Stimulated activated CD8-positive, alpha-beta memory T cell treated with anti-CD3 and anti-CD28 coated beads, Interleukin-7, amount 100 ng/mL, for 24 hours (primary cell): ENCODE data around the gene SNORC.

Experiments
- DNase-seq: peaks from one replicate; pipeline ENCODE4 v3.0.0-alpha.2; 2020; ENCODE audit warnings: low read depth

SNORC gene

GRCh38 chr2:232882505-232883115, 12.5 kb downstream of the SNORC start:
- DNase-seq = no peak

DNA sequence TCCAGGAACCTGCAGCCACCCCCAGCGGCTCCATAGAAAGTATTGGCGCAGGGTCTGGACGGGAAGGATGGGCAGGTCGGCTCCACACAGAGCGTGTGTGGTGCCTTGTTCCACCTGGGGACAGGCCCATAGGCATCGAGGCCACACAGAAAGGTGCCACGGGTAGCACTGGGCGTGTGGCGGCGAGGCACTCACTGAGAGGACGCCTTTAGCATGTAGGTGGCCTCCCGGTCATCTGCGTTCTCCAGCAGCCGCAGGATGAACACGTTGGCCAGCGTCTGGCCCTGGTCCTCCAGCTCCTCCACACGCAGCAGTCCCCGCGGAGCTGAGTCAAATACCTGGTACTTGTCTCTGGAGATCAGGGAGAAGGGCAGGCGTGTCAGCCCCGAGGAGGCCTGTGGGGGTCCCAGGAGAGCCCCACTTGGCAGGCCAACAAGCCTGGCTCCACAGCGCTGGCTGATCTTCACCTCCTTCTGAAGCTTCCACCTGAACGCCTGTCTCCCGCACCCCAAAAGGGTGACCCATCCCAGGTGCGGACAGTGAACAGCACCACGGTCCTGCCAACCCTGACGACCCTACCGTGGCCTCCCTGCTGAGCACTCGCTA, 13.2 kb downstream of the SNORC start:
- no peak for DNase-seq

DNA sequence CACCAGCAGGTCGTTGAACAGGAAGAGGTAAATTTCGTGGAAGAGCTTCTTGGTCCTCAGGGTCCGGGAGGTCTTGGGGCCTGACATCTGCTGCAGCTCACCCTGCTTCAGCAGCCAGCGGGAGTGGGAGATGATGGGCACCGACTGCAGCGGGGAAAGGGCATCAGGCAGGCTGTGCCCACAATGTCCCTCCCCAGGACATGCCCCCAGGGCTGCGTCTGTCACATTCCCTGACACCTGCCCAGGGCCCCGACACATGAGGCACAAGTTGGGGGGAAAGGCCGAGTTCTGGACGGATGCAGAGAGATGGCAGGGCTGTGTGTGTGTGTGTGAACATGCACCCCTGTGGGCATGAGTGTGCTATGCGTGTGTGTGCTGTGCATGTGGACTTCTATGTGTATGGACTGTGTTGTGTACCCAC, 13.9 kb downstream of the SNORC start:
- no peak for DNase-seq

DNA sequence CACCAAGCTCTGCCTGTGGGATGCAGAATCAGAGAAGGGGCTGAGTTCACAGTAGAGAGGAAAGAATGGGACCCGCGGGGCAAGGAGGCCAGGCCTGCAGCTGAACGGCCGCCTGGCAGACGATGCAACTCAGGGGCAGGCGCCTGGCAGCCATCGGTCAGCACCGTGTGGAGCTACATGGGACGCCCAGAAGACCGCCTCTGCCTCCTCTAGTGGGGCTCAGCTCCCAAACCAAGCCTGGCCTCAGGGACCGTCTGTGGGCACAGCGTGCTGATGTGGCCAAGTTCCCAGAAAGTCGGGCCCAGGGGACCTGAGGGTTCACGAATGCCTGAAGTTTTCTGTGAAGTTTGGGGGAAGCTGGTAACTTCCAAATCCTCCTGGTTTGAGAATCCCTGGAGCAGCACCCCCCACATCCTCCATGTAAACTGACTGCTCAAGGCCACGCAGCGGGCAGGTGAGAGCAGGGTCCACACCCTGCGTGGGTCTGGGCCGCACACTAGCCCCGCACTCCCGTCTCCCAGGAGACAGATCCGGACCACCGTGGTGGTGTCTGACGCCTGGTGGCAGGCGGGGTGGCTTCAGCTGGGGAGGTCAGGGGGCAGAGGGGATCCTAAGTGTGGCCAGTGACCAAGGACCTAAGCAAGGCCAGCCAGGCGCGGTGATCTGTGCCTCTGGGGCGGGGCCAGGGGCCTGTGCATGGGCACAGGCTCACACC, 14.6 kb downstream of the SNORC start:
- no peak for DNase-seq

DNA sequence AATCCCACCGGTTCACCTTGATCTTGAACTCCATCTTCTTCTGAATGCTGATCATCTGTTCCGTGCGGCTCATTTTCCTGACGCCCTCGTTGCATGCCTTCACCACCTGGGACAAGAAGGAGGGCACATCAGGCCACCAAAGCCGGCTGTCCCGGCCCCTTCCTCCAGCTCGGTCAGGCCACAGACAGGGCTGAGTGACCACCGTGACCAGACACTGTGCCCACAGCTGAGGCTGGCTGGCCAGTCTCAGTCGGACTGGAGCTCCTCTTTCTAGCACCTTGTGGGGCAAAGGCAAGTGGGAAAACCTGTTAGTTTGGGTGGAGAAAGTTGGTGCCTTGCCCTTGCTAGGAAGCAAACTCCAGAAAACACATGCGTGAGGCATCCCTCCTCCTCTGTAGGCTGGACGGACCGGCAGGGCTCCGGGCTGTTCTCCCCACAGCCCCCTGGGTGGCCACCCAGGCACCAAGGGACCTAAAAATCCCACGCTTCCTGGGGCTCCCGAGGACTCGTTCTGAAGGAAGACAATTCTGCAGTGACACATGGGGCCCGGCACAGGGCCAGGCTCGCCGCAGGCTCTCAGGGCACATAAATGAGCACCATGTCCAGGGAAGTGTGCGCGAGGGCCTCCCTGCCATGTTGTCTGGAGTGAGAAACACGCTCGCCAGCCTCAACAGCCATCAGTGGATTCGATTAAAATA, 15.3 kb downstream of the SNORC start:
- DNase-seq = no peak

- DNase-seq = no peak
These were observed 16.1 kb downstream of the SNORC start for GRCh38 chr2:232886176-232886575.

DNA sequence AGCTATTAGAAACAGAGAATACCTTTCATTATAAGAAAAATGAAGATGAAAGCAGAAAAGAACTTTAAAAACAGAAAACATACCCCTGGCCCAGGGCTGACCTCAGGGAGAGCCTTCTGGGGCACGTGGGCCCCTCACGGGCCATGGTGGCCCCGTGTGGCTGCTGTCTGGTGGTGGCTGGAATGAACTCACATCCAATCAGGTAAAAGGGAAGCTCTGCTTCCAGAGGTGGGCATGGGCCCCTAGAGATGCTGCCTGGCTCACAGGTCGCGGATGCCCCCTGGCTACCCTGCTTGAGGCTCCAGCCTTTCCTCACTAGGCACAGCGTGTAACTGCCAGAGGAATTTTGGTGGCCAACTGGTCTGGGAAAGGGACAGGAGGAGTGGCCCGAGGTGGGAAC, 16.6 kb downstream of the SNORC start:
- DNase-seq = no peak

DNA sequence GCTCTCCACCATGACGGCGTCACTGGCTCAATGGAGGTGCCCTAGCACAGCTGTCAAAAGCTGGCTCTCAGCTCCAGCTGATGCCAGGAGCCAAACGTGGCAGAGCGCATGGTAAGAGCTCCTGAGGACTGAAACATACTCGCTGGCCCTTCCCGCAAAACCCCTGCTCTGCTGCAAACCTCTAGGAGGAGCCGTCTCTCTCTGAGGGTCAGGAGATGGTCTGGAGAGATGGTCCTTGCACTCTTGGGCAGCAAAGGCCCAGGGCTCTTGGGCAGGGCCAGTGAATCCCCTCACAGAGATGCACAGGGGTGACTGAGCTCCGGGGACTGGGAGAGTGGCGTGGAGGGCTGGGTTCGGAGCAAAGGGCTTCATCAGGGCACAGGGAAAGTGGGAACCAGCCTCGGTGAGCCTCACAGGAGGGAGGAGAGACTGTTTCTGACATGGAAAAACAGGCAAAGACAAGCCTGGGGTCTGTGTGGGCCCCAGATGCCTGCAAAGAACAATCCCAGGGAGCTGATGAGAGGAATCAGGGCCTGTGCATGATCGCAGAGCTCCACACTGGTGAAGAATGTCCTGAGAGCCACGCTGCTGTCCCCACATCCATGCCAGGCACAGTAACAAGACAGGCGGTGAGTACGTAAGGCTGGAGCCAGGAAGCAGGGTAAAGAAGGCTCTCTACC, 17.2 kb downstream of the SNORC start:
- DNase-seq = no peak

DNA sequence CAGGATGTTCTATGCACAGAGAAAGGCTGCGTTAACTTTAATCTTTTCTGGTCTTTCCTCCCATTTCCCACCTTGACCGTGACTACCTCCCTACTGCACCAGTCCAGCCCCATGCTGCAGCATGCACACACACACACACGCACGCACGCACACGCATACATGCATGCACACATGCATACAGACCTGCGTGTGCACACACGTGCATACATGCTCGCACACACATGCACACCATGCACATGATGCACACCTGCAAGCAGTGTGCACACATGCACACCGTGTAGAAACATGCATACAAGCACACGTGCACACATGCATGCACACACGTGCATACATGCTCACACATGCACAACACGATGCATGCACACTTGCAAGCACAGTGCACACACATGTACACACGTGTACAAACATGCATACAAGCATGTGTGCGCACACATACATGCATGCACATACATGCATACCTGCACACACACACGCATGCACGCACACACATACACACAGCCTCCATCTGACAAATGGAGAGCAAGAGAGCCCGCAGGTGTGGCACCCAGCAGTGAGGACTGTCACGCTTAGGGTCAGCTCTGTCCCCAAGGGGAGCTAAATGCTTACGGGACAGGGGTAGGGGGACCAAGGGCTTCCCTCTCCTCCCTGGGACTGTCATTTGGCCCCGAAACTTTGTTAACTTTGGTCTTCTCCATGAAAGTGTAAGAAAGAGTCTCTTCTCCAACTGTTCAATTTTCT, 18.2 kb downstream of the SNORC start:
- DNase-seq = no peak

DNA sequence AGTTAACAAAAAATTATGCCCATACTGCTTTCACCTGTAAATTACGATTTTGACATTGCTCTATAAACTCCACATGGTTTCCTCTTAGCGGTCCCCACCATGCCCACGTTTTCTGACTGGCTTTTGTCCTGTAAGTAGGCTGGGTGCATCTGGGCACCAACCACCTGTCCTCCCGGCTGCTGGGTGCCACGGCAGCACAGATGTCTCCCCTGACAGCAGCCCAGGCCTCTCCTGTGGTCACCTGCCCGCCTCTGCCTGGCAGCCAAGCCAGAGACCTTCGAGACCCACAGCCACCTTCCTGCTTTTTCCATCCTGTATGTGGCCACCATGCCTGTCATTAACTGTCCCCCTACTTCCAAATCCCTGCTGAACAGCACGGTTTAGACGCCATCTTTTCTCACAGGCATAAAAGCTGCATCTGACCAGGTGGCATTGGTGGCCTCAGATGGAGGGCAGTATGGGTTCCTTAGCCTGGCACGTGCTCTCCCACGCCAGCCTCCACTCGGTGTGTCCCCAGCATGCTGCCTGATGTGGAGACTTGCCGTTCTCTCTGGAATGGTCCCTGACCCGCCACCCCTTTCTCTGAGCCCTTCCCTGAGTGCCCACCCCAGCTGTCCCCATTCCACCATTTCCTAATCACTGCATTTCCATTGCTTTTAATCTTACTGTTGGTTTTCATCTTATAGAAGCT, 18.9 kb downstream of the SNORC start:
- no peak for DNase-seq

- no peak for DNase-seq
These were observed 19.9 kb downstream of the SNORC start for GRCh38 chr2:232889876-232890401.

DNA sequence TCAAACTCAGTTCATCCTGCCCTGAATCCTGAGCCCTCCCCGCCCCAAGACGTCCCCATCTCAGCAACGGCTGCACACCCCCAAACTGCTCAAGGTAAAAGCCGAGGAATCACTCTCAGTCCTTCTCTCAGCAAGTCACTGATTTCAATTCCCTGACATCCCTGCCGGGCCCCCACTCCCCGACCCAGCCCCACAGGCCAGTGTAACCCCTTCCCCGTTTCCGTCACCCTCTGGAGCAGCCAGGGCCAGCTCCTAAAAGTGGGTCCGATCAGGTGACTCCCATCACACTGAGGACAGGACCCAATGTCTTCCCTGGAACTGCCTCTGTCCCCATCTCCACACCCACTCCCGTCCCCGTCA, 20.5 kb downstream of the SNORC start:
- no peak for DNase-seq

DNA sequence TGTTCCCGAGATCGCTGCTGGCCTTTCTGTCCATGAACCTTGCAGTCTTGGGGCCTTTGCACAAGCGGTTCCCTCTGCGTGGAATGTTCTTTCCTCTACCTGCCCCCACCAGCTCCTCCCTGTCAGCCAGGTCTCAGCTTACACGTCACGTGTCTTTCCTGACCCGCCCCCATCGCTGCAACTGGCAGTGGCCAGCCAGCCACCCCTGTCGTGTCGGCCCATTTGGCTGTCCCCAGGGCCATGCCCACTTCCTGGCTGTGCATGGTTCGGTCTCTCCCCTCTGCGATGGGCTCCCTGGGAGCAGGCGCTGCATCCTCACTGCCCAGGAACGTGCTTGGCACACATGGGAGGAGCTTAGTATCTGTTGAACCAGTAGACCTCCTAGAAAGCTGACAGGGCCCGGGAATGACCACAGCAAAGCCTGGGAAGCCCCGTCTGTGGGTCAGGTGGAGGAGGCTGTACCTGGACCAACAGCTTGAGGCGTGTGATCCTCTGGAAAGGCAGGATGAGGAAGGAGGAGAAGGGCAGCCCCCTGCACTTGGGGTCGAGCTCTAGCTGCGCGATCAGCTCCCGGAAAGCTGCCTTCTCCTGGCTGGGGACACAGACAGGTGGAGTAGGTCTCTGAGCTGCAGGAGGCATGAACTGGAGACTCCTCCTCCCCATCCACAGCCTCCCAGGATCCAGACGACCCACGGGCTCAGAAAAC, 21.0 kb downstream of the SNORC start:
- DNase-seq = no peak

GRCh38 chr2:232891621-232892071, 21.6 kb downstream of the SNORC start:
- DNase-seq = no peak

DNA sequence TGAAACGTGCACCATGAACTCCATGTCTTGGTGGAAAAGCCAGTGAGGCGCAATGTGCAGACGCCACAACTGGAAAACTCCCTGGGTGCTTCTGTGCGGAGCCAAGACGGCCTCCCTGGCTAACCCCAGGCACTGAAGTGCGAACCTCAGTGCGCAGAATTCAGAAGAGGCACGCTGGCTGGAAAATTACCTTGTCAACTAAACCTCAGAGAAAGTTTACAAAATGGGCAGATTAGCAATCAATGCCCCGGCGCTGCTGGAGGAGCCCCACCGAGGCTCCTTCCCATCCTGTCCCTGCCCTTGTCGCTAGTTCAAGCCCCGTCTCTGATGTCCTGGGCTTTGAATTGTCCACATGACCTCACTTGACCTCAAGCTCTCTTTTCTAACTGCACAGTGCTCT, 22.2 kb downstream of the SNORC start:
- DNase-seq = no peak

DNA sequence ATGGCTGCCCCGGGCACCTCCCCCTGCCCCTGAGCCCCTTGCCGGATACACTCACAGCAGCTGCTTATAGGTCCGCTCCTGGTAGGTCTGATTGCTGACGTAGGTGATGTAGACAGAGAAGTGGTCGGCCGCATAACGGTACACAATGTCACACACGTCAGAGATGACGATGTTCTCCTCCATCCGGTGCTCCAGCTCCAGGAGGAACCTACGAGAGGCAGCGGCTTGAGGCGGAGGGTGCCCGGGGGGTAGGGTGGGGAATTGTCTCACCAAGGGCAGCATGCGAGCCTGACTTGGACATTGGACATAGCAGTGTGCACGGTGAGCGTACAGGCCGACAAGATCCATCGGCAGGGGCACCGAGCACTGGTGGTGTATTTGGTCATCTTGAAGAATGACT, 22.8 kb downstream of the SNORC start:
- no peak for DNase-seq

DNA sequence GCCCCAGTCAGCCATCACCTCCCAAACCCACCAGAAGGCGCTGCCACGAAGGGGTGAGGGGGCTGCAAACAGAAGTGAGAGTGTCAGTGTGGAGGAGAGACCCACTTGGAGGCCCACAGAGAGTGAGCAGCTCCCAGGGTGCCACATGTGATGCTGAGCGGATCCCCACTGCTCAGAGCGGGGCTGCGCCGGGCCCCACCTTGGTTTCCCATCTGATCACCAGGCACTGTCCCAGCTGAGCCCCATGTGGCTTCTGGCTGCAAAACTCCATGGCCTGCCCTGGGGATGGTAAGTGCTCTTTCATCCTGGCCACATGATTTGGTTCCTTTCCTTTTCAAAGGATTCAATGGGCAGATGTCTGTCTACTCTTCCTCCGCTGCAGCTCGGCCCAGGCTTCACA, 23.8 kb downstream of the SNORC start:
- DNase-seq = no peak

GRCh38 chr2:232894251-232894650, 24.2 kb downstream of the SNORC start:
- no peak for DNase-seq

DNA sequence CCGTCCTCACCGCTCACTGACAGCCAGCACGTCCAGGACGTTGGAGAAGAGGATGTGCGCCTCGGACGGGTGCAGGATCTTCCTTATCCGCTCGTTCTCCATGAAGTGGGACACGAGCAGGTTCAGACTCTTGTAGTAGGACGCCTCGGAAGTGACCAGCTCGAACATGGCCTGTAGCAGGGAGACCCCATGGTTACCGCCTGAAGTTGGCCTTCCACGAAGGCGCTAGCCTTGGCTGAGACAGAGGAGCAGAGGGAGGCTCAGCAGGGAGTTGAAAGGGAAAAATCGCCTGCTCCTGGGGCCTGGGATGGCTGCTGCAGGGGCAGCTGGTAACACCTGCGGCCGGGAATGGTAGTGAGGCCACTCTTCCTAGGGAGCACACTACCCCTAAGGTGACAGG, 24.7 kb downstream of the SNORC start:
- DNase-seq = no peak

- no peak for DNase-seq
These were observed 26.0 kb downstream of the SNORC start for GRCh38 chr2:232896111-232896510.
